Neural cell (in vitro differentiated cells): ENCODE measurements around the gene PHPT1. TPM values are rescaled to one million over a fixed set of nuclear protein-coding genes. Genes with fewer than 3 reads are reported as not detected.

ENCODE experiments used
- H2AFZ ChIP-seq: fragments of 200-600, 300-800 bp; sonication (generic), shearing (Covaris generic); 2 replicates; pipeline ENCODE4 v1.6.0; 2014; ENCODE audit warnings: low read depth, mild to moderate bottlenecking, antibody characterized with exemption, low read length, moderate library complexity
- H3F3A ChIP-seq: fragments of 200-600 bp; shearing (Covaris generic); 2 replicates; pipeline ENCODE4 v1.6.1; 2016; ENCODE audit warnings: mild to moderate bottlenecking, moderate library complexity, mixed read lengths, antibody characterized with exemption, low read length; ENCODE audit not compliant: insufficient read depth, poor library complexity, severe bottlenecking
- H3K27ac ChIP-seq: fragments of 200-600, 300-800 bp; sonication (generic), shearing (Covaris generic); 2 replicates; pipeline ENCODE4 v1.5.1; 2014; ENCODE audit warnings: mild to moderate bottlenecking, low read length, moderate library complexity
- H3K27me3 ChIP-seq: fragments of 300-800, 200-600 bp; sonication (generic), shearing (Covaris generic); 2 replicates; pipeline ENCODE4 v1.6.0; 2014; ENCODE audit warnings: mild to moderate bottlenecking, low read depth, low read length, moderate library complexity; ENCODE audit not compliant: insufficient read depth
- H3K36me3 ChIP-seq: fragments of 300-800, 200-600 bp; sonication (generic), shearing (Covaris generic); 2 replicates; pipeline ENCODE4 v1.5.1; 2014; ENCODE audit warnings: mild to moderate bottlenecking, antibody characterized with exemption, low read length, moderate library complexity; ENCODE audit not compliant: insufficient read depth
- H3K4me2 ChIP-seq: fragments of 300-800, 200-600 bp; sonication (generic), shearing (Covaris generic); 2 replicates; pipeline ENCODE4 v1.6.0; 2014; ENCODE audit warnings: mild to moderate bottlenecking, low read length
- H3K4me3 ChIP-seq: fragments of 300-800, 200-600 bp; sonication (generic), shearing (Covaris generic); 2 replicates; pipeline ENCODE4 v1.5.1; 2014; ENCODE audit warnings: mild to moderate bottlenecking, low read length, moderate library complexity
- H3K79me2 ChIP-seq: fragments of 200-600 bp; shearing (Covaris generic); replicated peaks from 2 replicates; pipeline ENCODE4 v1.6.0; 2014; ENCODE audit warnings: mild to moderate bottlenecking, low read length, moderate library complexity; ENCODE audit not compliant: insufficient read depth
- H3K9ac ChIP-seq: fragments of 300-800, 200-600 bp; sonication (generic), shearing (Covaris generic); 2 replicates; pipeline ENCODE4 v1.6.1; 2016; ENCODE audit warnings: mild to moderate bottlenecking, low read length, mixed read lengths
- H3K9me2 ChIP-seq: fragments of 200-600 bp; shearing (Covaris generic); 2 replicates; pipeline ENCODE4 v1.6.1; 2016; ENCODE audit warnings: mild to moderate bottlenecking, low read length, mixed read lengths; ENCODE audit not compliant: insufficient read depth
- H3K9me3 ChIP-seq: fragments of 200-600, 300-800 bp; sonication (generic), shearing (Covaris generic); 2 replicates; pipeline ENCODE4 v1.6.1; 2016; ENCODE audit warnings: mild to moderate bottlenecking, mixed run types, low read length, moderate library complexity, mixed read lengths
- H4K20me1 ChIP-seq: fragments of 200-600 bp; shearing (Covaris generic); 2 replicates; pipeline ENCODE4 v1.6.1; 2016; ENCODE audit warnings: mild to moderate bottlenecking, mixed run types; ENCODE audit not compliant: insufficient read depth
- CTCF ChIP-seq: fragments of 450-650 bp; IDR thresholded peaks from 2 replicates; pipeline ENCODE4 v1.5.1; 2014; ENCODE audit warnings: antibody characterized with exemption, mild to moderate bottlenecking, moderate library complexity; ENCODE audit not compliant: poor library complexity, severe bottlenecking
- EP300 ChIP-seq: fragments of 450-650 bp; conservative IDR thresholded peaks from 2 replicates; pipeline ENCODE4 v1.6.1; 2014; ENCODE audit warnings: antibody characterized with exemption, mild to moderate bottlenecking, moderate library complexity; ENCODE audit not compliant: poor library complexity, severe bottlenecking
- EZH2 ChIP-seq: fragments of 200-600, 300-800 bp; shearing (Covaris generic), sonication (generic); IDR thresholded peaks from 2 replicates; pipeline ENCODE4 v1.6.1; 2014; ENCODE audit warnings: antibody characterized with exemption, low read length, borderline replicate concordance, mild to moderate bottlenecking; ENCODE audit not compliant: insufficient read depth, poor library complexity, severe bottlenecking
- MXI1 ChIP-seq: fragments of 450-650 bp; conservative IDR thresholded peaks from 2 replicates; pipeline ENCODE4 v1.6.1; 2014; ENCODE audit warnings: antibody characterized with exemption, mild to moderate bottlenecking; ENCODE audit not compliant: poor library complexity, severe bottlenecking
- POLR2AphosphoS5 ChIP-seq: IDR thresholded peaks from 2 replicates; pipeline ENCODE4 v1.6.1; 2012
- RAD21 ChIP-seq: fragments of 450-650 bp; conservative IDR thresholded peaks from 2 replicates; pipeline ENCODE4 v1.6.1; 2014; ENCODE audit warnings: antibody characterized with exemption, mild to moderate bottlenecking, moderate library complexity
- REST ChIP-seq: IDR thresholded peaks from 2 replicates; pipeline ENCODE4 v1.6.1; 2012; ENCODE audit warnings: borderline replicate concordance
- SMC3 ChIP-seq: fragments of 450-650 bp; conservative IDR thresholded peaks from 2 replicates; pipeline ENCODE4 v1.6.1; 2014; ENCODE audit warnings: antibody characterized with exemption, mild to moderate bottlenecking, moderate library complexity; ENCODE audit not compliant: poor library complexity
- TAF1 ChIP-seq: IDR thresholded peaks from 2 replicates; pipeline ENCODE4 v1.6.1; 2012; ENCODE audit warnings: low read depth
- polyA plus RNA-seq: library from polyadenylated mRNA; depleted of rRNA; stranded (reverse); fragments of >200 nt; gene quantifications from 2 replicates; pipeline ENCODE4 v1.2.3, GENCODE V29; 2014

The PHPT1 gene
- polyA plus RNA-seq, 1 donor from 2014 or later, result 279 TPM

DNA sequence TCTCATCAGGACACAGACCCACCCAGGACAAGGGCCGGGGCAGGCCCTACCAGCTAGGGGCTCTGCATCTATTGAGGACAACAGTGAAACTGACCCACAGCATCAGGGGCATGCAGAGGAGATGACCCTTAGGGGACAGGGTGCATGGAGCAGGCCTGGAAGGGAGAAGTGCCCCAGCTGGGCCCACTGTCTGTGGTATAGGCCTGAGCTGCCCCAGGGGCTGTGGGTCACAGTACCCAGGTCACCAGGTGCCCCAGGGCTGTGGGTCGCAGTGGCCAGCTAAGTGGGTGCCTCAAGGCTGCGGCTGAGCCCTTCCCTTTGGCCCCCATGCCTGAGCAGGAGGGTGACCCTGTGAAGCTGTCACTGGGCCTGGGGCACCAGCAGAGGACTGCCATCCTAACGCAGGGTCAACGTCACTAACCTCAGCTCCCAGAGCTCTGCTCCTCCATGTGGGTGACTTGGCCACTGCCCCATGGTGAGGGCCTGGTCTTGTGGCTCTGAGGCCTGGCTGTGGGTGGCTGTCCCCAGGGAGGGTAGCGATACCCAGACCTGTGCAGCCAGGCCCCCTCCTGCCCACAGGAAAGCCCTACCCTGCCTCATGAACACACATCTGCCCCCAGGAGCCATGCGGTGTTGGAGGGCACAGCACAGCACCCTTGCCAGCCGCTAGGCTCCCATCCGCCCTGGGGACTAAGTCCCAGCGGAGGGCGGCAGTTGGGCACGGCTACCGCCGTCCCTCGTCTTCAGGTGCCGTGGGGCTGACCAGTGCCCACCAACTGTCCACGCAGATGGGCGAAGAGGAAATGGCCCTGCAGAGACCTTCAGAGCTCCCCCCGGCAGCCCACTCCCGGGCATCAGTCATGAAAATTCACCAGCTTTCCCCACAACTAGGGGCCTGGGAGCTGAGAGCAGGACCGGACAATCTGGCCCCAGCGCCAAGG lies 12.0 kb downstream of the PHPT1 start:
- H3K79me2 ChIP-seq, result peaks cover 21% of the 10 kb centered on the region
- TF ChIP-seq SMC3 (no peak), EP300 (no peak), EZH2 (no peak), TAF1 (no peak), MXI1 (no peak), POLR2AphosphoS5 (no peak), REST (no peak), RAD21 (no peak), CTCF (no peak)
- H3K27me3 ChIP-seq, result no peaks in the 10 kb centered on the region
- no peaks in the 10 kb centered on the region for H3K36me3 ChIP-seq
- H3F3A ChIP-seq, result no peaks in the 10 kb centered on the region
- no peak overlapping the region for H2AFZ ChIP-seq
- H3K9me3 ChIP-seq, result no peaks in the 10 kb centered on the region
- H3K4me3 ChIP-seq, result no peak overlapping the region
- no peaks in the 10 kb centered on the region for H4K20me1 ChIP-seq
- no peaks in the 10 kb centered on the region for H3K9me2 ChIP-seq
- no peak overlapping the region for H3K27ac ChIP-seq
- no peak overlapping the region for H3K4me2 ChIP-seq
- H3K9ac ChIP-seq, result no peak overlapping the region

DNA sequence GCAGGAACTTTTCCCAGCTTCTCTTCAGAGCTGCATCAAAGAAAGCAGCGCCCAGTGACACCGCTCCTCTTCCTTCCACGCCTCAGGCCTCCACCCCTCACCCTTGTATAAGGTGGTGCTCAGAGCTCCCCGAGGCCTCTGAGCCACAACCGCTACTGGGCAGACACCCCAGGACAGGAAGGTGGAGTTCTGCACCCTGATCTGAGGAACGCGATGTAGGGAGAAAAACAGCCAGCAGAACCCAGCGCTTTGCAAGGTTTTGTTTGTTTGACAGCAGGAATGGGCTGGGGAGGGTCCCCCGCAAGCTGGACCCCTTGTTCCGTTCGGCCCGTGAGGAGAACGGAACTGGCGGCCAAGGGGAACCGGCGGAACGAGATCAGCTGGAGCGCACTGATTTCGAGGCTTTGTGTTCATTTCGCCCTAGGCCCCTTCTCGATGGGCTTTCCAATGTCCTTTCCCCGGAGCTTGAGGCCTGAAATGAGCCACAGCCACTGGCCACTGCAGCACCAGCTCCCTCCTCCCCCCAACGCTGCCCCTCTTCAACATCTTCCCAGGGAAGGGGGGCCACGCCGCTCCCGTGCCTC lies 12.8 kb downstream of the PHPT1 start:
- H3F3A ChIP-seq, result no peaks in the 10 kb centered on the region
- no peak overlapping the region for H2AFZ ChIP-seq
- no peak overlapping the region for H3K4me3 ChIP-seq
- H3K9me3 ChIP-seq, result no peaks in the 10 kb centered on the region
- peaks cover 21% of the 10 kb centered on the region for H3K79me2 ChIP-seq
- H4K20me1 ChIP-seq, result no peaks in the 10 kb centered on the region
- no peaks in the 10 kb centered on the region for H3K36me3 ChIP-seq
- TF ChIP-seq MXI1, result no peak
- H3K27me3 ChIP-seq, result no peaks in the 10 kb centered on the region
- no peak overlapping the region for H3K27ac ChIP-seq
- H3K9me2 ChIP-seq, result no peaks in the 10 kb centered on the region
- no peak overlapping the region for H3K4me2 ChIP-seq
- no peak overlapping the region for H3K9ac ChIP-seq
